HG03045 (cell line): ENCODE results near the gene OSGIN1.

Experiments used
- ATAC-seq: cut with Tn5 transposase; IDR thresholded peaks from one replicate; pipeline ENCODE4 v1.9.1; 2021; ENCODE audit warnings: mild to moderate bottlenecking, moderate library complexity; ENCODE audit not compliant: unreplicated experiment

Gene OSGIN1

GRCh38 chr16:83956336-83957289 lies 3.6 kb downstream of the OSGIN1 start:
- ATAC-seq, result no peak

GRCh38 chr16:83957296-83957855 lies 4.3 kb downstream of the OSGIN1 start:
- ATAC-seq, result no peak

GRCh38 chr16:83958137-83958845 lies 5.3 kb downstream of the OSGIN1 start:
- ATAC-seq, result no peak

- no peak for ATAC-seq
These were observed 6.0 kb downstream of the OSGIN1 start for GRCh38 chr16:83958846-83959565.

- no peak for ATAC-seq
These were observed 6.8 kb downstream of the OSGIN1 start for GRCh38 chr16:83959656-83960434.

- ATAC-seq, result no peak
These were observed 7.6 kb downstream of the OSGIN1 start for GRCh38 chr16:83960521-83961249.

GRCh38 chr16:83961591-83961990 lies 8.6 kb downstream of the OSGIN1 start:
- no peak for ATAC-seq

GRCh38 chr16:83963277-83964119 lies 10.5 kb downstream of the OSGIN1 start:
- no peak for ATAC-seq

GRCh38 chr16:83964684-83965443 lies 11.8 kb downstream of the OSGIN1 start:
- ATAC-seq, result no peak

GRCh38 chr16:83965444-83966152 lies 12.6 kb downstream of the OSGIN1 start:
- no peak for ATAC-seq

- no peak for ATAC-seq
These were observed 13.2 kb downstream of the OSGIN1 start for GRCh38 chr16:83966153-83966696.

- ATAC-seq, result no peak
These were observed 14.1 kb downstream of the OSGIN1 start for GRCh38 chr16:83967091-83967490.

- no peak for ATAC-seq
These were observed 14.8 kb downstream of the OSGIN1 start, which contains the start of gene NECAB2 for GRCh38 chr16:83967838-83968305. TSS of gene NECAB2 (plus strand) at chr16:83968244. CDS start at chr16:83968649, 405 bp downstream.

GRCh38 chr16:83968306-83968851 lies 15.3 kb downstream of the OSGIN1 start:
- no peak for ATAC-seq

GRCh38 chr16:83968891-83969649 lies 16.0 kb downstream of the OSGIN1 start:
- ATAC-seq, result no peak
